ENCODE data around the gene MORN5.
"Not testable (repeated sequence)": the region's sequence is repeated elsewhere in the genome, so short reads cannot be mapped to it uniquely, and the experiment has no call there.

Gene MORN5

DNA sequence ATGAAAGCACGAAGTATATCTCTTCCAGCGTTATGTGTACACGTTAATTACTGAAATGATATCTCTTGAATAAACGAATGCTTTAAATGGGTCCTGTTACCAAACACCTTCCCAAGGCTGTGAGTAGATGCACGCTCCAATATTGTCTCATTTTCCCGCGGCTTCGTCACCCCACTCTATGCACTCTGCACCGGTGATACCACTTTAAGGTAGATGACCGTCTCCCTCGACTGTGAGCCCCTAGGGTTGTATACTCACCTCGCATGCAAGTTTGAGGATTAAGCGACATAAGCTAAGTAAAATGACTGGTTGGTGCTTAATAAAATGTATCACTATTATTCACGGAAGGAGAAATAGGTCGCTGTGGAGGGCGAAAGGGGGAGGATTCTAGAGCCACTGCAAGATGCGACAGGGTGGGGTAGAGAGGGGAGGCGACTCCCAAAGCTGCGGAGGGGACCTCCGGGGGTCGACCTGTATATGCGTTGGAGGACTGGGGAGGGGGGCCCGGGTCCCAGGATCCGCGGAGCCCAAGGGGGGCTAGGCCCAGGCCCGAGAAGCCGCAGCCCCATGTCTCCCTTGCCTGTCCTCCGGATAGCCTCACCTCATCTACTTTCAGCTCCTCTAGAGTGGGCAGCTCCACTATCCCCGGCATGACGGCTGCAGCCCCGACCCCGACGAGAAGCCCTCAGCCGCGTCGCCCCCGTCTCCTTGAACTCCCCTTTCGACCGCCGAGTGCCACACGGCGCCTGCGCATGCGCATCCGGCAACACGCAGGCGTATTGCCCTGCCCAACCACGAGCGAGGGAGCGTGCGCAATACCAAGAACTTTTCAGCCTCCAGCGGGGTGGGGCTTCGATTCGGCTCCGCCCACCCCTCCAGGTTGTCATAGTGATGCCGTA is at the start of gene MORN5, which contains the start of gene NDUFA8:
Gene MORN5 (plus strand): TSS at position 883 of the 899 bp plus-strand sequence. CDS start 65 bp downstream, outside the sequence.
Gene NDUFA8 (minus strand): TSS at position 754 of the 899 bp plus-strand sequence. CDS start 102 bp downstream, at position 652.
- peak; percentile 88 for DNase-seq

DNA sequence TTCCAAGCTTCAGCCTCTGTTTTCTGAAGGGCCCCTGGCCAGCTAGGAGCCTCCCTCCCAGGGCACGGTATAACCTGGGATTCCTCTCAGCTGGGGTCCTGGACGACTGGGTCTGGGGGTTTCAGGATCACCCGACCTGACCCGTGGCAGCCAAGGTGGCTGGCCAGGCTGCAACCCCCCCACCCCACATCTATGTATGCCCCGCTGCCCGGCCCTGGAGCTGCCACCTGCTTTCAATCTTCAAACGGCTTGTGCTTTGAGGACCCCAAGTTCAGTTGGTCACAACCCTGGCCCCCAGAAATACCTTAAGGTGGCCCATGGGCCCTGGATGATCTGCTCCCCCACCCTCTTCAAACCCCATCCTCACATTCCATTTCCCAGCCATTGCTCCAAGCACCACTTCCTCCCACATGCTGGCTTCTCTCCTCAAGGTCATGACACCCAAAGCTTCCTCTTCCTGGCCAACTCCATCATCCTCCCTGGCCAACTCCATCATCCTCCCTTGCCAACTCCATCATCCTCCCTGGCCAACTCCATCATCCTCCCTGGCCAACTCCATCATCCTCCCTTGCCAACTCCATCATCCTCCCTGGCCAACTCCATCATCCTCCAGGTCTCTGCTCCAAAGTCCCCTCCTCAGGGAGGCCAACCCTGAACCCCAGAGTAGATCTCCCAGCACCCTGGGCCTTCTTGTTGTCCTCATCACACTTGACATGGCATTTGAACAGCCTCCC is 49.4 kb upstream of the MORN5 start:
- DNase-seq, result no peak

DNA sequence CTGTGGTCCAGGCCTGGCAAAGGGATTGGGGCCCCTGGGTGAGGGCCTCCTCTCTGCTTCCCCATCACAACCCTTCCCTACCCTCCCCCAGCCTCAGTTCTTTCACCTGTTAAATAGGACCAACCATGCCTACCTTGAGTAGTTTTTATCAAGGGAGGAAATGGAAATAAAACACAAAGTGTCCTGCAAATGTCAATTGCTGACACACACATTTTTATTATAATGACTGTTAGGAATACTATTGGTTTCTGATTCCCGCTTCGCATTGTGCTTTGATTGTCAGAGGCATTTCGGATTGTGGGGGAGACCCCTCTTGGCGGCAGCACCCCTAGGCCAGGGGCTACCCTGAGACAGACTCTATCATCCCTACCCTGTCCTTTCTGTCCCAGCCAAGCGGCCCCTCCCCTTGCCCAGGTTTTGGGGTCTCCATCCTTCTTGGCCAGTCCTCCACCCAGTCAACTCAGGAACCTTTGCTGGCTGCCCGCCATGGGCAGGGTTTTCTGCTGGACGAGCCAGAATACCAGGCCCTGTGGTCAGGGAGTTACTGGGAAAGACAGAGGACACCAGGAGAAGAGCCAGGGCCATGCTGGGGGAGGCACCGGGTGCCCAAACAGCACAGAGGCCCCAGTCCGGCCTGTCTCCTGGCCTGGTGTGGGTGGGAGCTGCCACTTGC is 48.2 kb upstream of the MORN5 start:
- no peak for DNase-seq

DNA sequence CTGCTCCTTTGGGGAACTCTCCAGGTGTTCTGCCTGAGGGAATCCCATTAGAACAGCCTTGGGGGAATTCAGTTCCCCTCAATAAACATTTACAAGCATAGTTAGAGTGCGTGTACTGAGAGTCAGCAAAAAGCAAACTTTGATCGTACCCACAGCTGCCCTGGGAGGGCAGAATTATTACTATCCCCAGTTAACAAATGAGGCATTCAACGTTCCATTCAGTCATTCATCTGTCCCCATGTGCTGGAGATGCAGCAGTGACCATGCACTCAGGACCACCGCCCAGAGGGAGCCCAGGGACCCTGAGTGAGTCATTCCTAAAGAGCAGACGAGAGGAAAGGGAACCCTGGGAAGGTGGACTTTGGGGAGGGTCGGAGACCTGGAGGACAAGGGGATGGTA is 47.5 kb upstream of the MORN5 start:
- DNase-seq, result no peak

DNA sequence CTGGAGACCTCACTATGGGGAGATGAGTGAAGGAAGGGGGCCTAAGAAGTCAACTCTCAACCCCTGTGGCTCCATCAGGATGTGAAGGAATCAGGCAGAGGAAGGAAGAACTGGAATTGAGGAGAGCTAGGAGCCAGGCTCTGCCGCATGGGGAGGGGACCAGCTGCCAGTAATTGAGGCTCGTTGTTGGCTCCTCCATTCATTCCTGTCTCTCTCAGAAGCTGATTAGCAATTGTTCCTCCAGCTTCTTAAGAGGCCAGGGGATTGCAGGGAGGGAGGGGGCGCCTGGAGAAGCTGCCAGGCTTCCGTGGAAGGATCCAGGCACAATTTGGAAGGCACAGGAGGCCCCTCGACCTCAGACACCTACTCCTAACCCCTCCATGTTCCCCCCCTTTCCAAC is 46.1 kb upstream of the MORN5 start:
- DNase-seq, result no peak

DNA sequence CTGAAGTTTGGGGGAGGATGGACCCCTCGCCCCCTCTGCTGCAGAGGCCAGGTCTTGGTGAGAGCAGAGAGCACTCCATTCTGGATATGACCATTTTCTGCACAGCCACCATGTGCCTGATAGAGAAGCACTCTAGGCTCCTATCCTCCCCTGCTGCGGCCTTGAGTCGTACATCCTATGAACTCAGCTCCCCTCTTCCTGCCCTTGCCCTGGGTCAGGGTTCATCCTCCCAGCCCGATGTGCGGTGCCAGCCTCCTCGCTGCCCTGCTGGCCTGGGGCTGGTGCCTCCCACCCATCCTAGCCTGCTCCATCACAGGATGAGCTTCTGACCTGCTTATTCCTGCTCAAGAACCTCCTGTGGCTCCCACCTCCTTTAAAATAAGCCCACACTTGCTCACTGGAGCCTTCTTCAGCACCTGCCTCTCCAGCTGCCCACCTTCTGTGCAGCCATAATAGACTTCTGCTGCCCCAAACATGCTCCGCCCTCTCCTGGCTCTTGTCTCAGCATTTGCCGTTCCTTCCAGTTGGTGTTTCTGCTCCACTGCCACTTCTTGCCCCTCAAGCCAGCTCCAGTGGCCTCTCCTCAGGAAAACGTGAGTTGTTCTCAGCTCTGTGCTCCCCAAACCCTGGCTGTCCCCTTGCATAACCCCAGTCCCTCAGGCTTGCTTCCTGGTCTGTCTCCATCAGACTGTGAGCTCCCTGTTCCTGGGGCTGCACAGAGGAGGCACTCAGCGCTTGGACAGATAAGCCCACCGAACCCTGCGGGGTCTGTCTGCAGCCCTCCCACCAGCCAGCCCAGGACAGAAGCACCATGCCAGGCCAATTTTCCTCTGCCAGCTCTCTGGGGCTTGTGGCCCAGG is 44.3 kb upstream of the MORN5 start:
- DNase-seq, result no peak

DNA sequence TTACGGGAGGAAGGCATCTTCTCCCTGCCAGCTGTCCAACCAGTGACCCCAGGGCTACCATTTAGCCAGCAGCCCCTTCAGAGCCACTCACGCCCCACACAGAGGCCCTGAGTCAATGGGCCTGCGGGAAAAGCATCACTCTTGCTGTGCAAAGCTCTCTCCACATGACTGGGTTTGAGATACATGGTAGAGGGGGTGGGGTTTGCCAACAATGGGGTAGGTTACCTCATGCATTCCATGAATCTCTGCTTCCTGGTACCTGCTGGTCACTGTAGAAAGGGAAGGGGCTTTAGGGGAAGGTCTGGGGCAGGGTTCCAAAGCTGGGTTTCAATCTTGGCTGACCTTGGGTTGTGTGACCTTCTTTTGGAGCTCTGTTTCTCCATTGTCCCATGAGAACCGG is 43.7 kb upstream of the MORN5 start:
- DNase-seq, result no peak

DNA sequence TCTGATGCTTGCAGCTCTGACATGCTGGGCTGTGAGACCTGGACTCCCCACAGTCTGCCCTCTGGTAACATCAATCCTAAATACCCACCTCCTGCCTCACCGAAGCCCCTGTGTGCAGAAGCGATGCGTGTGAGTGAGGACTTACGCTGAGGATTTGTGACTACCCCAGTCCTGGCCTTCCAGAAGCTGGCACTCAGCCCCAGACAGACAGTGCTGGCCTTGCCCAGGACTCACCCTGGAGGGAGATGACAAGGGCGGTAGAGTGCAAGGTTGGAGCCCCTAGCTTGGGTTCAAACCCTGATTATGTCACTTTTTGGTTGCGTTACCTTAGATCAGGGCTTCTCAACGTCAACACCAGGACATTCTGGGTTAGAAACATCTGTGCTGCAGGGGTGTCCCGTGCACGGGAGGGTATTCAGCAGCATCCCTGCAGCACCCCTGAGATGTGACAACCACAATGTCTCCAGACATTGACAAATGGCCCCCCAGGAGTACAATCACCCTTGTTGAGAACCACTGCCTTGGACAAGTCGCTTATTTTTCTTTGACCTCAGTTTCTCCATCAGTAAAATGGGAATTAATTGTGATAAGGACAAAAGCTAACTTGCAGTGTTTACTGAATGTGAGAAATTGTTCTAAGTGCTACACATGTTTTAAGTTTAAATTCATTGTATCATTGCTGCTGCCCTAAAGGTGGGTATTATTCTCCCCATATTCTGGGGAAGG is 43.1 kb upstream of the MORN5 start:
- no peak for DNase-seq

DNA sequence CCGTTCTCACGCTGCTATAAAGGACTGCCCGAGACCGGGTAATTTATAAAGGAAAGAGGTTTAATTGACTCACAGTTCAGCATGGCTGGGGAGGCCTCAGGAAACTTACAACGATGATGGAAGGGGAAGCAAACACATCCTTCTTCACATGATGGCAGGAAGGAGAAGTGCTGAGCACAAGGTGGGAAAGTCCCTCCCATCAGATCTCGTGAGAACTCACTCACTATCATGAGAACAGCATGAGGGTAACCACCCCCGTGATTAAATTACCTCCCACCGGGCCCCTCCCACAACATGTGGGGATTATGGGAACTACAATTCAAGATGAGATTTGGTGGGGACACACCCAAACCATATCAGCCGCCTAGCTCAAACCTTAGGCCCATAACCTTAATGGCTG is 42.5 kb upstream of the MORN5 start:
- not testable (repeated sequence) for DNase-seq

DNA sequence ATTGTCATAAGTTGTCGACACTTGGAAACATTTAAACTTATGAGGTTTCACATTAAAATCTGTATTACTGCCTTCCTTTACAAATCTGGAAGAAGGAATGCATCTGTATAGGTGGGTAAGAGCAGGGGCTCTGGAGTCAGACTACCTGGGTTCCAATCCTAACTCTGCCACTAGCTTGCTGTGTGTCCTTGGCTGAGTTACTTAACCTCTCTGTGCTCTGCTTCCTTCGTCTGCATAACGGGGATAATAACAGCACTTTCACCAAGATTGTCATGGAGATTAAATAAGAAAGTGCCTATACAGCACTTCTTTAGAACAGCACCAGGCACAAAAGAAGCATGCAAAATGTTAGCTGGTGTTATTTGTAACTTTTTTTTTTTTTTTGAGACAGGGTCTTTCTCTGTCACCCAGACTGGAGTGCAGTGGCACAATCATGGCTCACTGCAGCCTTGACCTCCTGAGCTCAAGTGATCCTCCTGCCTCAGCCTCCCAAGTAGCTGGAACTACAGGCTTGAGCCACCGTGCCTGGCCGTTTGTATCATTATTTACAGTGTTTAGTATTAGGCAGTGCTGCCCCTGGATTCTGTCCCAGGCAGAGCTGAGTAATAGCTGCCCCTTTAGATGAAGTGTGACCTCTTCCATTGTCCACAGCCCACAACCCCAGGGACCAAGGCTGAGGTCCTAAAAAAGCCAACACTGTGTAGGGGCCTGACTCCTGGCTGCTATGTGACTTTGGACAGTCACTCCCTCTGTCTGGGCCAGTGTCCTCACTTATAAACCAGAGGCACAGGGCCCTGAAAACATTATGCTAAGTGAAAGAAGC is 41.2 kb upstream of the MORN5 start:
- DNase-seq, result no peak

DNA sequence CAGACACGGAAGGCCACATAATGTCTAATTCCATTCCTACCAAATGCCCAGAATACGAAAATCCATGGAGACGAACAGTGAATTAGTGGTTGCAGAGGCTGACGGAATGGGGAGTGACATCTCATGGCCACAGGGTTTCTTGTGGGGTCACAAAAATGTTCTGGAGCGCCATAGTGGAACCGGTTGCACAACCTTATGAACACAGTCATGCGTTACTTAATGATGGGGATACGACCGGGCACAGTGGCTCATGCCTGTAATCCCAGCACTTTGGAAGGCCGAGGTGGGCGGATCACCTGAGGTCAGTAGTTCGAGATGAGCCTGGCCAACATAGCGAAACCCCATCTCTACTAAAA is 40.6 kb upstream of the MORN5 start:
- DNase-seq, result no peak

DNA sequence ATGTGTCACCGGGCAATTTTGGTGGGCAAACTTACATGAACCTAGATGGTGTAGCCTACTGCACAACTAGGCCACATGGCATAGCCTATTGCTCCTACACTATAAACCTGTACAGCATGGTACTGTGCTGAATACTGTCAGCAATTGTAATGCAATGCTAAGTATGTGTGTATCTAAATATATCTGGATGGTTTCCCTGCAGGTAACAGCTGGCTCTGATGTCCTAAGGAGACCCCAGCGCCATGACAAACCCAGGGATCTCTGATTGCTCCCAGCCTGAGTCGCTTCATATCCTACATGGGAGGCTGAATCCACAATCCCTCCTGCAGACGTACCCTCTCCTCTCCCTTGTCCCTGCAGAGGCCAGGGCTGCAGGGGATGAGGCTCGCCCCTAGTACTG is 40.0 kb upstream of the MORN5 start:
- no peak for DNase-seq

DNA sequence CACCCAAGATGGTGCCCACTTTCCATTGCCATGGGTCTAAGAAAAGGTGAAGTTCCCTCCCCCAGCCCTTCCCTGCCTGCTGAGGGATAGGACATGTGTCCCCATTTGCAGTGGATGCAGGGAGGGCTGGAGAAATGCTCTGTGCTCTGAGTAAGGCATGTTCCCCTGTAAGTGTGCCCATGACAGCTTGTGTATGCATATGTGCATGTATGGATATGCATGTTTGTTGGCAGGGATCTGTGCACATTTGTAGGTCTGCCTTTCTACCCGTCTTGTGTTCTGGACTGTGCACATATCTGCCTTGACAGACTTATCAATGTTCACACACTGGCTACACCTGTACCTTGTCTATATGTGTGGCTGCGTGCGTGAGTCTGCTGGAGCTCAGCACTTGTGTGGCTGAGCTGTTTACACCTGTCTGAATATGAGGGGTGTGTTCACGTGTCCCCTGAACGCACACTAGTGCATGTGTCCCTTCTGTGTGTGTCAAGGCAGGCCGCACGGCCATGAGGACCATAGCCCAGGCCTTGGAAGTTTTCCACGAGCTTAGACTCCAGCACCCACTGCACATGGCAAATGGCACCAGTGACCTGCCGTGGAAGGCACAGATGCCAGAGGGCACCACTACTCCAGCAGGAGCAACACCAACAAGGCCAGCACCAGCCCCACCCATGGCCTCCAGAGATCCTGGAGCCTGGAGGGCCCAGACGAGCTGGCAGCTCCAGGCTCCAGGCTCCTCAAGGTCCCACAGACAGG is 39.2 kb upstream of the MORN5 start:
- DNase-seq, result no peak

DNA sequence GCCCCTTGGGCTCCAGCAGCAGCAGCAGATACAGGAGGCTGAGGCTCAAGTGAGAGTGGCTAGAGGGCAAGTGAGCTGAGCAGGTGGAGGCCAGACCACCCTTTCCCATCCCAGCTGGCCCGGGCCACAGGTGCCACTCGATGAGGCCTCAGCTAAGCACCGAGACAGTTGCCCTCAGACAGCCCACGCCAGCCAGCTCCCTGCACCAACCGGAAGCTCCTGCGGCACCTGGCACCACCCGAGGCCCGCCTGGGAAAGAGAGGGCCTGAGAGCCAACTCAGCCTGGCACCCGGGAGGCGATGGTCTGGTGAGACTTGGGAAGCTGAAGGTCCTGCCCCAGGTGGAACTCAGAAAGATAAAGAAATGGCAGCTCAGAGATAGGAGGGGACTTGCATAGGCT is 38.3 kb upstream of the MORN5 start:
- no peak for DNase-seq

DNA sequence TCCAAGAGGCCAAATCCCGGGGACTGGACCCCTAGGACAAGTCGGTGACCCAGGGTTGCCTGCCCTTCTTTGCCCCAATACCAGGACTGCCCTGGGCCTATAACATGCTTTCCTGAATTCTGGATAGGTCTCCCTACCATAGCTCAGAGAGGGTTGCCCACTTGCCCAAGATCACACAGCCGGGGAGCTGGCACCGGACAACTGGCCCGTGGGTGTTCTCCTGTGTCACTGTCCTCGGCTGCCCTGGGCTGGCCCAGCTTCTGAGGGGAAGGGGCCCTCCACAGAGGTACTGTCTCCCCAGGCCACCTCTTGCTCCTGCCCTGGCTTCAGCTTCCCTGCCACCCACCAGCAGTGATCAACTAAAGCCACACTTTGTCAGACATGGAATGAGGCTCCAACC is 37.8 kb upstream of the MORN5 start:
- DNase-seq, result no peak

DNA sequence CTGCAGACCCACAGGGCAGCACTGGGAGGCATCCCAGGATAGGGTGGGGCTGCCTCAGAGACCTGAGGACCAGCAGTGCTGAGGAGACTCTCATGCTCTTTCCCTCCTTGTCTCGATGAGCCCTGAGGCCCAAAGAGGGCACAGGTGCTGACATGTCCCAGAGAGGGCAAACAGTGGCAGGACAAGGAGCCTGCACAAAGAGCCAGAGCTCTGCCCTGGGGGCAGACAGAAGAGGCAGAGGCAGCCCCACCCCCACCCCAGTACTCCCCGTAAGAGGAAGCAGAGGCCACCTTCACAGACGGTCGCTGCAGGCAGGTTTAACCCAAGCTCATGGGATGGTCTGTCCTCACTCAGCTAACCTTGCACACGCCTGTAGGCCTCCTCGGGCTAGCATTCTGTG is 37.2 kb upstream of the MORN5 start:
- no peak for DNase-seq

DNA sequence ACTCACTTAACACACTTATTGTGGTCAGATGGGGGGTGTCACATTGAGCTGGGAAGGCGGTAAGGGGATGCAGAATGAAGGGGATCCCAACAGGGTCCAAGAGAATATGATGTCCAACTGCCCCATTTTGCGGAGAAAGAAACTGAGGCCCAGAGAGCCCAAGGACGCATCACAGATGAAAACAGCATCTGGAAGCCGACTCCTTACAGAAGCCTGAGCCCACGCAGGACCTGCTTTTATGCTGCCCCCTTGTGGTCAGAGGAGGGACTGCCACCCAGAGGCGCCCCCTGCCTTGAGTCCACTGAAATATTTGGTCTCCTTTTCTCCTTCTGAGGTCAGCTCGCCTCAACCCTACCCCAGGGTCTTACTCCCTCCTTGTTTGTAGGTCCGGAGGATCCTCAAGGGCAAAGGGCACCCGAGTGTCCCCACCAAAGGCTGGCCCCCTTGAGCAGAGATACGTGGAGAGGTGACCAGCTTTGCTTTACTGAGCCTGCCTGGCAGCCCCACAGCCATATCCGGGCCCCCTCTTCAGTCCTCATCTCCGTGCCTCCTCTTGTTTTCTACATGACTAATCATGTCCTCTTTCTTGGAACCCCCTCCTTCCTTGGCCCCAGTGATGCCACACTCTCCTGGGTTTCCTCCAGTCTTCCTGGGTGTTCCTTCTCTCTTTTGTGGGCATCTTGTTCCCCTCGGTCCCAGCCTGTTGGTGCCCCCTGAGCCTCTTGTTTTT is 36.6 kb upstream of the MORN5 start:
- peak; percentile 86 for DNase-seq

DNA sequence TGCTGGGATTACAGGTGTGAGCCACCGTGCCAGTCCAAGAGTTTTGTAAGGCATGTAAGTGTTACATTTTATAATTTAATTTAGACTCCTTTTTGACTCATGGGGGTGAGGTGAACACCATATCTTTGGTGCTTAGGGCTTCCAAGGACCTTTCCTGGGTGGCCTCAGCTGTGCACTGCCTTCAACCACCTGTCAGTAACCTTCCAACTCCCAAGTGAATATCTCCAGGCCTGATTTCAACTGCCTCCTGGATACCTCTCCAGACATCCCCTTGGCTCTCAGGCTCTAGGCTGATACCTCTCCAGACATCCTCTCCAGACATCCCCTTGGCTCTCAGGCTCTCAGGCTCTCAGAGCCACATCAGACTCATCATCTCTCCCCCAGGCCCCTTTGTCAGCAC is 35.7 kb upstream of the MORN5 start:
- DNase-seq, result no peak

DNA sequence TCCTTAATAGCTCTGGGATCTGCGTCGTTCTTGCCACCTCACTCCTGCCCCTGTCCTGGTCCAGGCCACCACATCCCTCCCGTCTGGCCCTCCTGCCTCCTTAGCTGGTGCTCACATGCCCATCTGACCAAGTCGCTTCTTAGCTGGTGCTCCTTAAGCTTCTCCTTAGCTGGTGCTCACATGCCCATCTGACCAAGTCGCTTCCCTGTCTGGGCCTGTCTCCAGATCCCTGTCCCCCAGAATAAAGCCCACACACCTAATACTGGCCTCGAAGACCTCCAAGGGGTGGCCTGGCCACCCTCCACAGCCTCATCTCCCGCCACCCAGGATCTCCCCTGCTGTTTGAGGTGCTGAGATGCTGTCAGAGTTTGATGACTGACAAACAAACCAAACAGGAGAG is 35.2 kb upstream of the MORN5 start:
- no peak for DNase-seq

DNA sequence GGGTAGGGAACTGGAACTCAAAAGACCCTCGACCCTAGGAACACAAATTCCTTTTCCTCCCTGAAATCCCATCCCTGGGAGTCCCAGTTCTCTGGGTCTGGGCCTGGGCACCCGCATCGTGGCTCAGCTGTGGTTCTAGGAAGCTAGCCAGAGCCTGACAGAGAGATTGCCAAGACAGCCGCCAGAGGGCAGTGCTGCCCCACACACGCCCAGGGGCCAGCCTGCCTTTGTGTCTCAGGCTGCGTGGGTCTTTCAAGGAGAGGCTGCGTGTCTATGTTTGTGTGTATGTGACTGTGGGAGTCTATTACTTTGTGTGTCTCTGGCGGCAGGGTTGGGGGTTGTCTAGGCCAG is 34.6 kb upstream of the MORN5 start:
- DNase-seq, result peak; percentile 95

All from 8988T (cell line).